ENCODE results near the gene PTCRA.

DNA sequence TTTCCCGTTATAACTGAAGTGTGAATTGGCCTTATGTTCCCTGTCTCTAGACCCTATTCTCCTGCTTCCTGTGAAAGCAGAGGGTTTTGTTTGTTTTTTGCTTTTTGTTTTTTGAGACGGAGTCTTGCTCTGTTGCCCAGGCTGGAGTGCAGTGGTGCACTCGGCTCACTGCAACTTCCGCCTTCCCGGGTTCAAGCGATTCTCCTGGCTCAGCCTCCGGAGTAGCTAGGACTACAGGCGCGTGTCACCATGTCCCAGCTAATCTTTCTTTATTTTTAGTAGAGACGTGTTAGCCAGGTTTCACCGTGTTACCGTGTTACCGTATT is 44.0 kb downstream of the PTCRA start:
- no peak for TF ChIP-seq POLR2AphosphoS5 (IDR thresholded peaks at IDR 0.05; ENCODE audit: low read depth, low read length)
- no peak for TF ChIP-seq POLR2A (IDR thresholded peaks at IDR 0.05; ENCODE audit: low read depth, low read length)
- no peak for TF ChIP-seq TAF1 (IDR thresholded peaks at IDR 0.05; ENCODE audit: low read depth, low read length)
- TF ChIP-seq SPI1 (IDR thresholded peaks at IDR 0.05; ENCODE audit: low read depth, low read length), result no peak
- no peak for TF ChIP-seq PAX5 (IDR thresholded peaks at IDR 0.05; ENCODE audit: insufficient read depth, low read length, severe bottlenecking)

All from GM12891 (cell line).